HEK293 (cell line): ENCODE results near the gene IL17RC.

Source experiments
- BCL11B ChIP-seq: fragments of 450-650 bp; formaldehyde crosslinking; IDR thresholded peaks from 2 replicates; pipeline ENCODE4 v1.5.1; 2016; ENCODE audit warnings: low read depth, missing biosample characterization, missing genetic modification characterization
- HOXC10 ChIP-seq: sonication (generic); formaldehyde crosslinking; IDR thresholded peaks from 2 replicates; pipeline ENCODE4 v1.8.1; 2023; ENCODE audit warnings: mild to moderate bottlenecking, missing genetic modification reagents
- MEIS1 ChIP-seq: sonication (generic); formaldehyde crosslinking; IDR thresholded peaks from 2 replicates; pipeline ENCODE4 v1.8.1; 2022; ENCODE audit warnings: missing genetic modification reagents, mild to moderate bottlenecking, borderline replicate concordance
- MYNN ChIP-seq: fragments of 450-650 bp; formaldehyde crosslinking; IDR thresholded peaks from 2 replicates; pipeline ENCODE4 v1.5.1; 2016; ENCODE audit warnings: missing biosample characterization, missing genetic modification characterization, borderline replicate concordance
- MZF1 ChIP-seq: fragments of 450-650 bp; formaldehyde crosslinking; IDR thresholded peaks from 2 replicates; pipeline ENCODE4 v1.5.1; 2017; ENCODE audit warnings: missing biosample characterization, missing genetic modification characterization, borderline replicate concordance
- REPIN1 ChIP-seq: fragments of 450-650 bp; formaldehyde crosslinking; IDR thresholded peaks from 2 replicates; pipeline ENCODE4 v1.5.1; 2017; ENCODE audit warnings: missing biosample characterization, missing genetic modification characterization, low read depth
- WT1 ChIP-seq: fragments of 450-650 bp; formaldehyde crosslinking; IDR thresholded peaks from 2 replicates; pipeline ENCODE4 v1.5.1; 2016; ENCODE audit warnings: missing biosample characterization, missing genetic modification characterization
- ZBTB20 ChIP-seq: fragments of 450-650 bp; formaldehyde crosslinking; IDR thresholded peaks from 2 replicates; pipeline ENCODE4 v1.5.1; 2016; ENCODE audit warnings: missing biosample characterization, missing genetic modification characterization
- ZNF335 ChIP-seq: fragments of 450-650 bp; formaldehyde crosslinking; conservative IDR thresholded peaks from 2 replicates; pipeline ENCODE4 v1.5.1; 2016; ENCODE audit warnings: missing biosample characterization, missing genetic modification characterization
- ZNF48 ChIP-seq: fragments of 450-650 bp; formaldehyde crosslinking; IDR thresholded peaks from 2 replicates; pipeline ENCODE4 v1.5.1; 2016; ENCODE audit warnings: missing biosample characterization, missing genetic modification characterization
- ZNF510 ChIP-seq: fragments of 450-650 bp; formaldehyde crosslinking; IDR thresholded peaks from 2 replicates; pipeline ENCODE4 v1.5.1; 2018; ENCODE audit warnings: mild to moderate bottlenecking, missing genetic modification characterization, missing biosample characterization; ENCODE audit not compliant: insufficient replicate concordance
- ZNF529 ChIP-seq: fragments of 450-650 bp; formaldehyde crosslinking; IDR thresholded peaks from 2 replicates; pipeline ENCODE4 v1.5.1; 2017; ENCODE audit warnings: missing genetic modification characterization, missing biosample characterization; ENCODE audit not compliant: insufficient replicate concordance
- ZNF560 ChIP-seq: fragments of 450-650 bp; formaldehyde crosslinking; IDR thresholded peaks from 2 replicates; pipeline ENCODE4 v1.5.1; 2017; ENCODE audit warnings: missing biosample characterization, missing genetic modification characterization, borderline replicate concordance
- ZNF585B ChIP-seq: fragments of 450-650 bp; formaldehyde crosslinking; IDR thresholded peaks from 2 replicates; pipeline ENCODE4 v1.5.1; 2016; ENCODE audit warnings: missing biosample characterization, missing genetic modification characterization
- ZNF610 ChIP-seq: fragments of 450-650 bp; formaldehyde crosslinking; IDR thresholded peaks from 2 replicates; pipeline ENCODE4 v1.5.1; 2016; ENCODE audit warnings: missing biosample characterization, missing genetic modification characterization, borderline replicate concordance
- ZNF664 ChIP-seq: fragments of 450-650 bp; formaldehyde crosslinking; IDR thresholded peaks from 2 replicates; pipeline ENCODE4 v1.5.1; 2016; ENCODE audit warnings: missing biosample characterization, missing genetic modification characterization
- ZNF747 ChIP-seq: fragments of 450-650 bp; formaldehyde crosslinking; IDR thresholded peaks from 2 replicates; pipeline ENCODE4 v1.5.1; 2016; ENCODE audit warnings: missing biosample characterization, missing genetic modification characterization
- ZNF76 ChIP-seq: fragments of 450-650 bp; formaldehyde crosslinking; IDR thresholded peaks from 2 replicates; pipeline ENCODE4; 2016; ENCODE audit warnings: low read depth, missing biosample characterization, missing genetic modification characterization, borderline replicate concordance
- TF ChIP-seq, protein P1 (sequence below): fragments of 450-650 bp; formaldehyde crosslinking; IDR thresholded peaks from 2 replicates; pipeline ENCODE4 v1.5.1; 2017; ENCODE audit warnings: missing biosample characterization, missing genetic modification characterization
- TF ChIP-seq, protein P2 (sequence below): fragments of 450-650 bp; formaldehyde crosslinking; IDR thresholded peaks from 2 replicates; pipeline ENCODE4 v1.5.1; 2016; ENCODE audit warnings: missing biosample characterization, missing genetic modification characterization, borderline replicate concordance
- TF ChIP-seq, protein P3 (sequence below): fragments of 450-650 bp; formaldehyde crosslinking; IDR thresholded peaks from 2 replicates; pipeline ENCODE4 v1.5.1; 2016; ENCODE audit warnings: missing biosample characterization, missing genetic modification characterization
- TF ChIP-seq, protein P4 (sequence below): fragments of 450-650 bp; formaldehyde crosslinking; IDR thresholded peaks from 2 replicates; pipeline ENCODE4 v1.5.1; 2016; ENCODE audit warnings: missing biosample characterization, missing genetic modification characterization, low read depth
- TF ChIP-seq, protein P5 (sequence below): fragments of 450-650 bp; formaldehyde crosslinking; IDR thresholded peaks from 2 replicates; pipeline ENCODE4 v1.5.1; 2017; ENCODE audit warnings: missing biosample characterization, missing genetic modification characterization

Gene IL17RC

GRCh38 chr3:9932843-9933560, 16.1 kb downstream of the IL17RC start (continued):
- TF ChIP-seq MZF1 (no peak), ZNF529 (tag by site-specific recombination) (no peak), ZNF585B (0 out of 2 replicates have a peak, but pooled peaks have one; percentile 8), ZNF610 (tag by site-specific recombination) (0 out of 2 replicates have a peak, but pooled peaks have one; percentile 61), ZNF747 (tag by site-specific recombination) (no peak), REPIN1 (tag by site-specific recombination) (peak; percentile 92; the same call in 1 of the 2 replicates), ZNF664 (no peak), ZNF560 (no peak), ZNF76 (no peak; the same call in 1 of the 2 replicates), ZNF48 (tag by site-specific recombination) (no peak), ZNF335 (tag by site-specific recombination) (peak; percentile 90), ZNF510 (tag by site-specific recombination) (no peak), MYNN (tag by site-specific recombination) (0 out of 2 replicates have a peak, but pooled peaks have one; percentile 25), WT1 (tag by site-specific recombination) (no peak), ZBTB20 (peak; percentile 99), HOXC10 (no peak), MEIS1 (CRISPR knock-in tag) (no peak), BCL11B (tag by site-specific recombination) (peak; percentile 54; the same call in 1 of the 2 replicates)
- TF ChIP-seq, protein P1, sequence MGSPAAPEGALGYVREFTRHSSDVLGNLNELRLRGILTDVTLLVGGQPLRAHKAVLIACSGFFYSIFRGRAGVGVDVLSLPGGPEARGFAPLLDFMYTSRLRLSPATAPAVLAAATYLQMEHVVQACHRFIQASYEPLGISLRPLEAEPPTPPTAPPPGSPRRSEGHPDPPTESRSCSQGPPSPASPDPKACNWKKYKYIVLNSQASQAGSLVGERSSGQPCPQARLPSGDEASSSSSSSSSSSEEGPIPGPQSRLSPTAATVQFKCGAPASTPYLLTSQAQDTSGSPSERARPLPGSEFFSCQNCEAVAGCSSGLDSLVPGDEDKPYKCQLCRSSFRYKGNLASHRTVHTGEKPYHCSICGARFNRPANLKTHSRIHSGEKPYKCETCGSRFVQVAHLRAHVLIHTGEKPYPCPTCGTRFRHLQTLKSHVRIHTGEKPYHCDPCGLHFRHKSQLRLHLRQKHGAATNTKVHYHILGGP: no peak
- TF ChIP-seq, protein P2, sequence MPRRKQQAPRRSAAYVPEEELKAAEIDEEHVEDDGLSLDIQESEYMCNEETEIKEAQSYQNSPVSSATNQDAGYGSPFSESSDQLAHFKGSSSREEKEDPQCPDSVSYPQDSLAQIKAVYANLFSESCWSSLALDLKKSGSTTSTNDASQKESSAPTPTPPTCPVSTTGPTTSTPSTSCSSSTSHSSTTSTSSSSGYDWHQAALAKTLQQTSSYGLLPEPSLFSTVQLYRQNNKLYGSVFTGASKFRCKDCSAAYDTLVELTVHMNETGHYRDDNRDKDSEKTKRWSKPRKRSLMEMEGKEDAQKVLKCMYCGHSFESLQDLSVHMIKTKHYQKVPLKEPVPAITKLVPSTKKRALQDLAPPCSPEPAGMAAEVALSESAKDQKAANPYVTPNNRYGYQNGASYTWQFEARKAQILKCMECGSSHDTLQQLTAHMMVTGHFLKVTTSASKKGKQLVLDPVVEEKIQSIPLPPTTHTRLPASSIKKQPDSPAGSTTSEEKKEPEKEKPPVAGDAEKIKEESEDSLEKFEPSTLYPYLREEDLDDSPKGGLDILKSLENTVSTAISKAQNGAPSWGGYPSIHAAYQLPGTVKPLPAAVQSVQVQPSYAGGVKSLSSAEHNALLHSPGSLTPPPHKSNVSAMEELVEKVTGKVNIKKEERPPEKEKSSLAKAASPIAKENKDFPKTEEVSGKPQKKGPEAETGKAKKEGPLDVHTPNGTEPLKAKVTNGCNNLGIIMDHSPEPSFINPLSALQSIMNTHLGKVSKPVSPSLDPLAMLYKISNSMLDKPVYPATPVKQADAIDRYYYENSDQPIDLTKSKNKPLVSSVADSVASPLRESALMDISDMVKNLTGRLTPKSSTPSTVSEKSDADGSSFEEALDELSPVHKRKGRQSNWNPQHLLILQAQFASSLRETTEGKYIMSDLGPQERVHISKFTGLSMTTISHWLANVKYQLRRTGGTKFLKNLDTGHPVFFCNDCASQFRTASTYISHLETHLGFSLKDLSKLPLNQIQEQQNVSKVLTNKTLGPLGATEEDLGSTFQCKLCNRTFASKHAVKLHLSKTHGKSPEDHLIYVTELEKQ: peak; percentile 25; the same call in 1 of the 2 replicates
- TF ChIP-seq, protein P3, sequence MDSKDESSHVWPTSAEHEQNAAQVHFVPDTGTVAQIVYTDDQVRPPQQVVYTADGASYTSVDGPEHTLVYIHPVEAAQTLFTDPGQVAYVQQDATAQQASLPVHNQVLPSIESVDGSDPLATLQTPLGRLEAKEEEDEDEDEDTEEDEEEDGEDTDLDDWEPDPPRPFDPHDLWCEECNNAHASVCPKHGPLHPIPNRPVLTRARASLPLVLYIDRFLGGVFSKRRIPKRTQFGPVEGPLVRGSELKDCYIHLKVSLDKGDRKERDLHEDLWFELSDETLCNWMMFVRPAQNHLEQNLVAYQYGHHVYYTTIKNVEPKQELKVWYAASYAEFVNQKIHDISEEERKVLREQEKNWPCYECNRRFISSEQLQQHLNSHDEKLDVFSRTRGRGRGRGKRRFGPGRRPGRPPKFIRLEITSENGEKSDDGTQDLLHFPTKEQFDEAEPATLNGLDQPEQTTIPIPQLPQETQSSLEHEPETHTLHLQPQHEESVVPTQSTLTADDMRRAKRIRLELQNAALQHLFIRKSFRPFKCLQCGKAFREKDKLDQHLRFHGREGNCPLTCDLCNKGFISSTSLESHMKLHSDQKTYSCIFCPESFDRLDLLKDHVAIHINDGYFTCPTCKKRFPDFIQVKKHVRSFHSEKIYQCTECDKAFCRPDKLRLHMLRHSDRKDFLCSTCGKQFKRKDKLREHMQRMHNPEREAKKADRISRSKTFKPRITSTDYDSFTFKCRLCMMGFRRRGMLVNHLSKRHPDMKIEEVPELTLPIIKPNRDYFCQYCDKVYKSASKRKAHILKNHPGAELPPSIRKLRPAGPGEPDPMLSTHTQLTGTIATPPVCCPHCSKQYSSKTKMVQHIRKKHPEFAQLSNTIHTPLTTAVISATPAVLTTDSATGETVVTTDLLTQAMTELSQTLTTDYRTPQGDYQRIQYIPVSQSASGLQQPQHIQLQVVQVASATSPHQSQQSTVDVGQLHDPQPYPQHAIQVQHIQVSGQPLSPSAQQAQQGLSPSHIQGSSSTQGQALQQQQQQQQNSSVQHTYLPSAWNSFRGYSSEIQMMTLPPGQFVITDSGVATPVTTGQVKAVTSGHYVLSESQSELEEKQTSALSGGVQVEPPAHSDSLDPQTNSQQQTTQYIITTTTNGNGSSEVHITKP: peak; percentile 72
- TF ChIP-seq, protein P4, sequence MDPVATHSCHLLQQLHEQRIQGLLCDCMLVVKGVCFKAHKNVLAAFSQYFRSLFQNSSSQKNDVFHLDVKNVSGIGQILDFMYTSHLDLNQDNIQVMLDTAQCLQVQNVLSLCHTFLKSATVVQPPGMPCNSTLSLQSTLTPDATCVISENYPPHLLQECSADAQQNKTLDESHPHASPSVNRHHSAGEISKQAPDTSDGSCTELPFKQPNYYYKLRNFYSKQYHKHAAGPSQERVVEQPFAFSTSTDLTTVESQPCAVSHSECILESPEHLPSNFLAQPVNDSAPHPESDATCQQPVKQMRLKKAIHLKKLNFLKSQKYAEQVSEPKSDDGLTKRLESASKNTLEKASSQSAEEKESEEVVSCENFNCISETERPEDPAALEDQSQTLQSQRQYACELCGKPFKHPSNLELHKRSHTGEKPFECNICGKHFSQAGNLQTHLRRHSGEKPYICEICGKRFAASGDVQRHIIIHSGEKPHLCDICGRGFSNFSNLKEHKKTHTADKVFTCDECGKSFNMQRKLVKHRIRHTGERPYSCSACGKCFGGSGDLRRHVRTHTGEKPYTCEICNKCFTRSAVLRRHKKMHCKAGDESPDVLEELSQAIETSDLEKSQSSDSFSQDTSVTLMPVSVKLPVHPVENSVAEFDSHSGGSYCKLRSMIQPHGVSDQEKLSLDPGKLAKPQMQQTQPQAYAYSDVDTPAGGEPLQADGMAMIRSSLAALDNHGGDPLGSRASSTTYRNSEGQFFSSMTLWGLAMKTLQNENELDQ: no peak
- TF ChIP-seq, protein P5, sequence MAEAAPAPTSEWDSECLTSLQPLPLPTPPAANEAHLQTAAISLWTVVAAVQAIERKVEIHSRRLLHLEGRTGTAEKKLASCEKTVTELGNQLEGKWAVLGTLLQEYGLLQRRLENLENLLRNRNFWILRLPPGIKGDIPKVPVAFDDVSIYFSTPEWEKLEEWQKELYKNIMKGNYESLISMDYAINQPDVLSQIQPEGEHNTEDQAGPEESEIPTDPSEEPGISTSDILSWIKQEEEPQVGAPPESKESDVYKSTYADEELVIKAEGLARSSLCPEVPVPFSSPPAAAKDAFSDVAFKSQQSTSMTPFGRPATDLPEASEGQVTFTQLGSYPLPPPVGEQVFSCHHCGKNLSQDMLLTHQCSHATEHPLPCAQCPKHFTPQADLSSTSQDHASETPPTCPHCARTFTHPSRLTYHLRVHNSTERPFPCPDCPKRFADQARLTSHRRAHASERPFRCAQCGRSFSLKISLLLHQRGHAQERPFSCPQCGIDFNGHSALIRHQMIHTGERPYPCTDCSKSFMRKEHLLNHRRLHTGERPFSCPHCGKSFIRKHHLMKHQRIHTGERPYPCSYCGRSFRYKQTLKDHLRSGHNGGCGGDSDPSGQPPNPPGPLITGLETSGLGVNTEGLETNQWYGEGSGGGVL (tag by site-specific recombination): peak; percentile 64
